ENCODE results near the gene LTC4S.
"Not testable (repeated sequence)": the region's sequence is repeated elsewhere in the genome, so short reads cannot be mapped to it uniquely, and the experiment has no call there.

LTC4S gene

GRCh38 chr5:179834120-179834519 lies 40.3 kb downstream of the LTC4S start:
- no peak for TF ChIP-seq TOX (CRISPR knock-in tag; IDR thresholded peaks at IDR 0.05; ENCODE audit: borderline replicate concordance)
- no peak for TF ChIP-seq CSRNP3 (CRISPR knock-in tag; IDR thresholded peaks at IDR 0.05)
- TF ChIP-seq TCF4 (CRISPR knock-in tag; IDR thresholded peaks at IDR 0.05; ENCODE audit: borderline replicate concordance) = no peak
- TF ChIP-seq ISL1 (CRISPR knock-in tag; IDR thresholded peaks at IDR 0.05) = no peak
- no peak for ATAC-seq

- ATAC-seq = not testable (repeated sequence)
Measured at GRCh38 chr5:179834871-179835270, 41.1 kb downstream of the LTC4S start.

GRCh38 chr5:179836225-179837019 lies 42.6 kb downstream of the LTC4S start:
- TF ChIP-seq RARB (CRISPR knock-in tag; IDR thresholded peaks at IDR 0.05) = no peak
- no peak for TF ChIP-seq ZNF565 (CRISPR knock-in tag; conservative IDR thresholded peaks at IDR 0.05; ENCODE audit: low read depth)
- TF ChIP-seq ZNF8 (CRISPR knock-in tag; IDR thresholded peaks at IDR 0.05) = no peak
- no peak for TF ChIP-seq OSR1 (CRISPR knock-in tag; IDR thresholded peaks at IDR 0.05)
- no peak for TF ChIP-seq TSHZ2 (CRISPR knock-in tag; IDR thresholded peaks at IDR 0.05)
- TF ChIP-seq ZFP3 (CRISPR knock-in tag; IDR thresholded peaks at IDR 0.05) = no peak
- ATAC-seq = peak; percentile 4; the same call in 2 of the 3 replicates

GRCh38 chr5:179837076-179838011 lies 43.6 kb downstream of the LTC4S start:
- TF ChIP-seq TSHZ2 (CRISPR knock-in tag; IDR thresholded peaks at IDR 0.05) = no peak
- TF ChIP-seq SNAI2 (CRISPR knock-in tag; IDR thresholded peaks at IDR 0.05) = no peak
- peak; percentile 15; the same call in 1 of the 2 replicates for TF ChIP-seq RARB (CRISPR knock-in tag; IDR thresholded peaks at IDR 0.05)
- TF ChIP-seq ESRRG (CRISPR knock-in tag; IDR thresholded peaks at IDR 0.05) = no peak
- no peak for ATAC-seq

- peak; percentile 11 for ATAC-seq
- TF ChIP-seq ZNF8 (CRISPR knock-in tag; IDR thresholded peaks at IDR 0.05) = no peak
- TF ChIP-seq PPARA (CRISPR knock-in tag; IDR thresholded peaks at IDR 0.05; ENCODE audit: borderline replicate concordance) = no peak
- TF ChIP-seq ZFP30 (CRISPR knock-in tag; IDR thresholded peaks at IDR 0.05) = no peak
- no peak for TF ChIP-seq CSRNP3 (CRISPR knock-in tag; IDR thresholded peaks at IDR 0.05)
- TF ChIP-seq TCF4 (CRISPR knock-in tag; IDR thresholded peaks at IDR 0.05; ENCODE audit: borderline replicate concordance) = no peak
- no peak for TF ChIP-seq BACH2 (CRISPR knock-in tag; IDR thresholded peaks at IDR 0.05; ENCODE audit: borderline replicate concordance)
- TF ChIP-seq ISL1 (CRISPR knock-in tag; IDR thresholded peaks at IDR 0.05) = no peak
- TF ChIP-seq SNAI2 (CRISPR knock-in tag; IDR thresholded peaks at IDR 0.05) = no peak
- TF ChIP-seq ESRRG (CRISPR knock-in tag; IDR thresholded peaks at IDR 0.05) = no peak
- no peak for TF ChIP-seq ZNF565 (CRISPR knock-in tag; conservative IDR thresholded peaks at IDR 0.05; ENCODE audit: low read depth)
- no peak for TF ChIP-seq CREB5 (CRISPR knock-in tag; IDR thresholded peaks at IDR 0.05; ENCODE audit: low read depth)
- TF ChIP-seq POU6F1 (CRISPR knock-in tag; IDR thresholded peaks at IDR 0.05; ENCODE audit: borderline replicate concordance, low read depth) = no peak
Measured at GRCh38 chr5:179839328-179840256, 45.8 kb downstream of the LTC4S start.

Data from SK-N-SH treated with all-trans-retinoic acid at 6 μM for 48 hours (cell line).